ENCODE data around the gene ITPKA. TPM values are rescaled to one million over a fixed set of nuclear protein-coding genes. Genes with fewer than 3 reads are reported as not detected.

The ITPKA gene
- total RNA-seq, 4 donors from 2014 or later, result 0.19 to 0.76 (median 0.57) TPM; not detected in 1

GRCh38 chr15:41501191-41501917 is 7.7 kb downstream of the ITPKA start:
- no peaks in the 10 kb centered on the region for H3K36me3 ChIP-seq
- no peak for TF ChIP-seq CTCF (IDR thresholded peaks at IDR 0.05)
- no peak for TF ChIP-seq POLR2A (IDR thresholded peaks at IDR 0.05)
- no peak overlapping the region for H3K27ac ChIP-seq
- peak overlapping the region in 3 of 4 donors; percentile 20 to 58 (median 34) for H3K4me3 ChIP-seq
- peaks cover 14 to 100% (median 19%) of the 10 kb centered on the region in 4 donors for H3K27me3 ChIP-seq
- no peaks in the 10 kb centered on the region for H3K9me3 ChIP-seq
- peaks cover 25 to 33% (median 30%) of the 10 kb centered on the region in 3 donors for H3K4me1 ChIP-seq
- intact Hi-C loops (cut with DNase I), result no loop called here
- 7 to 8% methylated on average over 7 to 27 of the region's 56 CpGs for WGBS, 2 donors
- no peak for DNase-seq

DNA sequence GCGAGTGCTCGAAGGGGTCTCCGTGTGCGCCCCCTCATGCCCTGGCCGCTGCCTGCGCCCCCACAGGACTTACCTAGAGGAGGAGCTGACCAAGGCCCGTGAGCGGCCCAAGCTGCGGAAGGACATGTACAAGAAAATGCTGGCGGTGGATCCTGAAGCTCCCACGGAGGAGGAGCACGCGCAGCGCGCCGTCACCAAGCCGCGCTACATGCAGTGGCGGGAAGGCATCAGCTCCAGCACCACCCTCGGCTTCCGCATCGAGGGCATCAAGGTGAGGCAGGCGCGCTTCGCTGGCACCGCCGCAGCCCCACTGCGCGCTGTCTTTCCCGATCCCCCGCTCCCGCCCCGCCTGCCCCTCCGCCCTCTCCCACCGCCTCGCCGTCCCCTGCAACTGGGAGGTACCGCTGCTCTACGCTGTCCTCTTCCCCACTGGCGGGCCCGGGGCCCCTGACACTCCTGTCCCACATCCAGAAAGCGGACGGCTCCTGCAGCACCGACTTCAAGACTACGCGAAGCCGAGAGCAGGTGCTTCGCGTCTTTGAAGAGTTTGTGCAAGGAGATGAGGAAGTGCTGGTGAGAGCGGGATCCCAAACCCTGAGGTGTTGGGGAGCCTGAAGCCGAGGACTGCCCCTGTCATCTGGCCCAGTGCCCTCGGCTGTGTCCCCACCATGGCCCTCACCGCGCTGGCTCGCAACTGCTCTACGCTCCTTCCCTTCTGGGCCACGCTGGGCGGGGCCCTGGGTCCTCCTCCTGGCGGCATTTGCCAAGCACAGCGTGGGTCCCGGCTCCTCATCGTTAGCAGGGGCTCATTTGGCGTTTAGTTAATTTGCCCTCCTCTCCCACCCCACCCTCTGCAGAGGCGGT is 8.5 kb downstream of the ITPKA start:
- Histone ChIP-seq H3K4me1 (peaks cover 25 to 33% (median 30%) of the 10 kb centered on the region in 3 donors), H3K27me3 (peaks cover 14 to 98% (median 19%) of the 10 kb centered on the region in 4 donors), H3K4me3 (peak overlapping the region; percentile 3 to 58 (median 27)), H3K36me3 (no peaks in the 10 kb centered on the region), H3K27ac (no peak overlapping the region), H3K9me3 (no peaks in the 10 kb centered on the region)
- intact Hi-C loops (cut with DNase I), result no loop called here
- TF ChIP-seq CTCF (IDR thresholded peaks at IDR 0.05) (no peak), POLR2A (IDR thresholded peaks at IDR 0.05) (no peak)
- WGBS, 2 donors, result 5 to 9% methylated on average over 4 to 7 of the region's 64 CpGs
- DNase-seq, result no peak

GRCh38 chr15:41502795-41503668 is 9.4 kb downstream of the ITPKA start:
- H3K27ac ChIP-seq, result no peak overlapping the region
- no peak for DNase-seq

DNA sequence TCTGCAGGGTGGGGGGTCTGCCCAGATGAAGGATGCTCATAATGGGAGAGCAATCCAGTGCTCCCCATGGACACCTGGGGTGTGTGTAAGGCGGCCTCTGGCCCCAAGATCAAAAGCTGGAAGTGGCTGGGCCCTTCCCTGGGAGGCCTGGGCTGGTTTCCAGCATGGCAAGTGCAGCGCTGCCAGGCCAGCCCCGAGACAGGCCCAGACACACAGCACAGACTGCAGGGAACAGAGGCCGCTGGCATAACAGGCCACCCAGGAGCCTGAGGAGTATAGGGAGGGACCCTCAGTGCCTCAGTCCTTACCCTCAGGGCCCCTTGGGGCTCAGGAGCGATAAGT is 10.0 kb downstream of the ITPKA start:
- H3K9me3 ChIP-seq, result no peaks in the 10 kb centered on the region
- no peak overlapping the region for H3K27ac ChIP-seq
- intact Hi-C loops (cut with DNase I), result no loop called here
- WGBS, 2 donors, result no CpG with 5 or more reads among the region's 5 CpGs
- no peak overlapping the region for H3K4me3 ChIP-seq
- no peak for TF ChIP-seq CTCF (IDR thresholded peaks at IDR 0.05)
- no peak for TF ChIP-seq POLR2A (IDR thresholded peaks at IDR 0.05)
- no peaks in the 10 kb centered on the region for H3K36me3 ChIP-seq
- peaks cover 14 to 89% (median 18%) of the 10 kb centered on the region in 4 donors for H3K27me3 ChIP-seq
- peaks cover 25 to 39% (median 30%) of the 10 kb centered on the region in 3 donors for H3K4me1 ChIP-seq
- no peak for DNase-seq

More at GRCh38 chr15:41502795-41503668, 9.4 kb downstream of the ITPKA start:
- peaks cover 25 to 35% (median 30%) of the 10 kb centered on the region in 3 donors for H3K4me1 ChIP-seq
- H3K27me3 ChIP-seq, result peaks cover 14 to 93% (median 19%) of the 10 kb centered on the region in 4 donors
- H3K9me3 ChIP-seq, result no peaks in the 10 kb centered on the region
- intact Hi-C loops (cut with DNase I), result no loop called here
- H3K4me3 ChIP-seq, result peak overlapping the region; percentile 3 to 58 (median 27)
- H3K36me3 ChIP-seq, result no peaks in the 10 kb centered on the region
- 21% methylated on average over 7 of the region's 54 CpGs; no CpG with 5 or more reads in 1 of the 2 donors for WGBS, 2 donors
- TF ChIP-seq CTCF (IDR thresholded peaks at IDR 0.05) (no peak), POLR2A (IDR thresholded peaks at IDR 0.05) (no peak)
